ENCODE data around the gene AIM2. TPM values are rescaled to one million over a fixed set of nuclear protein-coding genes. Genes with fewer than 3 reads are reported as not detected.
"Not testable (repeated sequence)": the region's sequence is repeated elsewhere in the genome, so short reads cannot be mapped to it uniquely, and the experiment has no call there.

AIM2 gene
- total RNA-seq, 1 donor from 2014 or later, result 2.4 TPM

DNA sequence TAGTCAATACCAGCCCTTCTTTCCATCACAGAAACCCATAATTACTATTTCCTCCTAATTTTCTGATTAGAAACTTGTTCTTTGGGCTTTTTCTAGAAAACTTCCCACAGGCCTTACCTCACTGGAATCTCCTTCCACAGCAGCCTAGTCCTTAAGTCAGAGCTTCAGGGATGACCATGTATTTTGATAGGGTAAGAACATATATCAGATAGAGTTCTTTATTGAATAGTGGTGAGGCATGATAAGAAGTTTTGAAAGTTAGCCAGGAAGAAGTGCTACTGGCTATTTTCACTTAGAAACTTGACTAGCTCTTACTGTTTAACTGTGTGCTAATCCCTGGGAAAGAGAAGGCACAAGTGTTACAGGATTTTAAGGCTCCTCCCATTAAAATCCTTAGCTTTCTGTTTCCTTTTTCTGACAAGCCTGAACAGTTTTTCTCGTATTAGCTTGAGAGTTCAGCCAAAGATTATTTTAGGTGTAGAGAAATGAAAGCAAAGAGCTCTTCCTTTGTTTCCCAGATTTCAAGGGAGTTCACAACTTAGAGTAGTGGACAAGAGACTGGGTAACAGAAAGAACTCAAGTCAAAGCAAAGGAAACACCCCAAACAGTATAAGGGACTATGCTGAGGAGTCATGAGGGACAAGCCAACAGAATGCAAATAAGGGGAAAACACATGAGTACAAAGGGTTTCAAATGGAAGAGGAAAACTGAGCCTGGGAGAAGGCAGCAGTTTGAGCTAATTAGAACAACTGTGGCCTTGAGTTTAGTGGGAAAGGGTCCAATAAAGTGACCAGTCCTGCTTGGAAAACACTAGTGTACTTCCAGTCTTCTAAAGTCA, 37.2 kb upstream of the AIM2 start:
- H3K4me1 ChIP-seq, result peaks cover 4% of the 10 kb centered on the region
- H3K27ac ChIP-seq, result no peak overlapping the region
- TF ChIP-seq, protein P1, sequence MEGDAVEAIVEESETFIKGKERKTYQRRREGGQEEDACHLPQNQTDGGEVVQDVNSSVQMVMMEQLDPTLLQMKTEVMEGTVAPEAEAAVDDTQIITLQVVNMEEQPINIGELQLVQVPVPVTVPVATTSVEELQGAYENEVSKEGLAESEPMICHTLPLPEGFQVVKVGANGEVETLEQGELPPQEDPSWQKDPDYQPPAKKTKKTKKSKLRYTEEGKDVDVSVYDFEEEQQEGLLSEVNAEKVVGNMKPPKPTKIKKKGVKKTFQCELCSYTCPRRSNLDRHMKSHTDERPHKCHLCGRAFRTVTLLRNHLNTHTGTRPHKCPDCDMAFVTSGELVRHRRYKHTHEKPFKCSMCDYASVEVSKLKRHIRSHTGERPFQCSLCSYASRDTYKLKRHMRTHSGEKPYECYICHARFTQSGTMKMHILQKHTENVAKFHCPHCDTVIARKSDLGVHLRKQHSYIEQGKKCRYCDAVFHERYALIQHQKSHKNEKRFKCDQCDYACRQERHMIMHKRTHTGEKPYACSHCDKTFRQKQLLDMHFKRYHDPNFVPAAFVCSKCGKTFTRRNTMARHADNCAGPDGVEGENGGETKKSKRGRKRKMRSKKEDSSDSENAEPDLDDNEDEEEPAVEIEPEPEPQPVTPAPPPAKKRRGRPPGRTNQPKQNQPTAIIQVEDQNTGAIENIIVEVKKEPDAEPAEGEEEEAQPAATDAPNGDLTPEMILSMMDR (IDR thresholded peaks at IDR 0.05), result no peak
- intact Hi-C loops (cut with DNase I), result no loop called here
- ATAC-seq (no peak), DNase-seq (no peak)
- no peaks in the 10 kb centered on the region for H3K27me3 ChIP-seq (ENCODE audit: low read depth)
- no peaks in the 10 kb centered on the region for H3K9me3 ChIP-seq
- H3K36me3 ChIP-seq, result no peaks in the 10 kb centered on the region
- no peak overlapping the region for H3K4me3 ChIP-seq

GRCh38 chr1:159103021-159103420, 26.5 kb upstream of the AIM2 start:
- H3K36me3 ChIP-seq, ATAC-seq: not testable (repeated sequence)

GRCh38 chr1:159100589-159100988, 24.0 kb upstream of the AIM2 start:
- Histone ChIP-seq H3K9me3 (no peaks in the 10 kb centered on the region), H3K27me3 (ENCODE audit: low read depth) (no peaks in the 10 kb centered on the region), H3K4me3 (no peak overlapping the region), H3K36me3 (no peaks in the 10 kb centered on the region), H3K27ac (no peak overlapping the region), H3K4me1 (no peaks in the 10 kb centered on the region)
- TF ChIP-seq, protein P1 (IDR thresholded peaks at IDR 0.05), result no peak
- intact Hi-C loops (cut with DNase I), result no loop called here
- DNase-seq (no peak), ATAC-seq (no peak)

More at GRCh38 chr1:159103021-159103420, 26.5 kb upstream of the AIM2 start:
- H3K27me3 ChIP-seq (ENCODE audit: low read depth); DNase-seq; H3K4me1 ChIP-seq; H3K4me3 ChIP-seq; intact Hi-C loops (cut with DNase I); H3K9me3 ChIP-seq; H3K27ac ChIP-seq: not testable (repeated sequence)

DNA sequence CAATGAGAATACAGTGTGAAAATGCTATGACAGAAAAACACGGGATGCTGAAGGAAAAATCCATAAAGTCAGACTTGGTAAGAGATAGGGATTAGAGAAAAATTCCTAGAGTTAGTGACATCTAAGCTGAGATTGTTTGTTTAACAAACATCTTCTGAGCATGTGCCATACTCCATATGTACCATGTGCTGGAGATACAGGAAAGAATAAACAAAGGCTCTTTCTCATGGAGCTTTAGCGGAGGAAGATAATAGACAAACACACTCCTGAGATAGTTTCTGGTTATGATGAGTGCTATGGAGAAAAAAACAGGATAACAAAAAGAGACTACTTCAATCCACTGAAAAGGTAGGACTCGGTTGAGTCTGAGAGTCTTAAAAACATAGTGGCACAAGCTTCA, 22.0 kb upstream of the AIM2 start:
- TF ChIP-seq, protein P1 (IDR thresholded peaks at IDR 0.05), result no peak
- ATAC-seq, result no peak
- H3K36me3 ChIP-seq, result no peaks in the 10 kb centered on the region
- no peak for DNase-seq
- H3K9me3 ChIP-seq, result no peaks in the 10 kb centered on the region
- intact Hi-C loops (cut with DNase I), result no loop called here
- H3K27ac ChIP-seq, result no peak overlapping the region
- H3K4me3 ChIP-seq, result no peak overlapping the region
- H3K27me3 ChIP-seq (ENCODE audit: low read depth), result no peaks in the 10 kb centered on the region
- no peaks in the 10 kb centered on the region for H3K4me1 ChIP-seq

GRCh38 chr1:159092036-159092760, 15.6 kb upstream of the AIM2 start:
- H3K27ac ChIP-seq, result no peak overlapping the region
- H3K36me3 ChIP-seq, result no peaks in the 10 kb centered on the region
- no peak overlapping the region for H3K4me3 ChIP-seq
- ATAC-seq (no peak), DNase-seq (no peak)
- intact Hi-C loops (cut with DNase I), result no loop called here
- H3K9me3 ChIP-seq, result no peaks in the 10 kb centered on the region
- TF ChIP-seq, protein P1 (IDR thresholded peaks at IDR 0.05), result no peak
- no peaks in the 10 kb centered on the region for H3K4me1 ChIP-seq
- H3K27me3 ChIP-seq (ENCODE audit: low read depth), result no peaks in the 10 kb centered on the region

GRCh38 chr1:159091607-159092031, 15.1 kb upstream of the AIM2 start:
- no peak for ATAC-seq
- H3K9me3 ChIP-seq, result no peaks in the 10 kb centered on the region
- intact Hi-C loops (cut with DNase I), result no loop called here
- no peaks in the 10 kb centered on the region for H3K4me1 ChIP-seq
- H3K4me3 ChIP-seq, result no peak overlapping the region
- TF ChIP-seq, protein P1 (IDR thresholded peaks at IDR 0.05), result no peak
- no peak for DNase-seq
- no peaks in the 10 kb centered on the region for H3K36me3 ChIP-seq
- no peak overlapping the region for H3K27ac ChIP-seq
- H3K27me3 ChIP-seq (ENCODE audit: low read depth), result no peaks in the 10 kb centered on the region

All from lower lobe of right lung (tissue), 2 donors.